GM12874 (cell line): Measurements from ENCODE around the gene MAP4K5.

Source experiments
- CTCF ChIP-seq: IDR thresholded peaks from 2 replicates; pipeline ENCODE4 v1.5.1; 2011; ENCODE audit warnings: low read depth, mild to moderate bottlenecking, control low read depth, low read length, moderate library complexity; ENCODE audit not compliant: insufficient read depth

Gene MAP4K5

GRCh38 chr14:50539051-50539450 is 6.7 kb upstream of the MAP4K5 start:
- no peak for TF ChIP-seq CTCF

GRCh38 chr14:50534997-50535396 is 2.6 kb upstream of the MAP4K5 start:
- no peak for TF ChIP-seq CTCF

GRCh38 chr14:50534416-50534815 is 2.0 kb upstream of the MAP4K5 start:
- TF ChIP-seq CTCF, result no peak

GRCh38 chr14:50533806-50534205 is 1.4 kb upstream of the MAP4K5 start:
- TF ChIP-seq CTCF, result no peak

GRCh38 chr14:50533241-50533705 is 904 bp upstream of the MAP4K5 start:
- TF ChIP-seq CTCF, result no peak

- no peak for TF ChIP-seq CTCF
Measured at GRCh38 chr14:50531595-50532501, 521 bp downstream of the MAP4K5 start.

- TF ChIP-seq CTCF, result no peak
Measured at GRCh38 chr14:50530794-50531365, 1.5 kb downstream of the MAP4K5 start.
